ENCODE measurements around the gene ACBD5.
"Not testable (repeated sequence)": the region's sequence is repeated elsewhere in the genome, so short reads cannot be mapped to it uniquely, and the experiment has no call there.

ACBD5 gene

GRCh38 chr10:27241010-27241651, 534 bp upstream of the ACBD5 start:
- DNase-seq (peak; percentile 41), ATAC-seq (no peak)

- ATAC-seq, DNase-seq: not testable (repeated sequence)
Observed at GRCh38 chr10:27237531-27237930, 3.1 kb downstream of the ACBD5 start.

GRCh38 chr10:27236589-27237128, 3.9 kb downstream of the ACBD5 start:
- not testable (repeated sequence) for DNase-seq, ATAC-seq

GRCh38 chr10:27235706-27236105, 4.9 kb downstream of the ACBD5 start:
- no peak for ATAC-seq
- no peak for DNase-seq

- no peak for ATAC-seq
Observed at GRCh38 chr10:27230022-27230421, 10.6 kb downstream of the ACBD5 start.

GRCh38 chr10:27225642-27226257, 14.8 kb downstream of the ACBD5 start:
- no peak for DNase-seq
- no peak for ATAC-seq

More at GRCh38 chr10:27230022-27230421, 10.6 kb downstream of the ACBD5 start:
- no peak for DNase-seq

GRCh38 chr10:27225011-27225590, 15.5 kb downstream of the ACBD5 start:
- ATAC-seq (no peak), DNase-seq (no peak)

GRCh38 chr10:27223964-27224363, 16.6 kb downstream of the ACBD5 start:
- peak; percentile 47 for DNase-seq
- peak; percentile 46 for ATAC-seq

- DNase-seq = no peak
- no peak for ATAC-seq
Observed at GRCh38 chr10:27207350-27207749, 33.2 kb downstream of the ACBD5 start.

- ATAC-seq = no peak
- no peak for DNase-seq
Observed at GRCh38 chr10:27203806-27204205, 36.8 kb downstream of the ACBD5 start.

- ATAC-seq = no peak
Observed at GRCh38 chr10:27197980-27198620, 42.5 kb downstream of the ACBD5 start.

GRCh38 chr10:27192284-27192683, 48.3 kb downstream of the ACBD5 start:
- ATAC-seq (no peak), DNase-seq (no peak)

More at GRCh38 chr10:27197980-27198620, 42.5 kb downstream of the ACBD5 start:
- DNase-seq = no peak

- DNase-seq (no peak), ATAC-seq (no peak)
Observed at GRCh38 chr10:27190508-27190907, 50.1 kb downstream of the ACBD5 start.

- ATAC-seq (no peak), DNase-seq (no peak)
Observed at GRCh38 chr10:27188897-27189296, 51.7 kb downstream of the ACBD5 start.

- ATAC-seq (no peak), DNase-seq (no peak)
Observed at GRCh38 chr10:27188259-27188658, 52.3 kb downstream of the ACBD5 start.

- DNase-seq = no peak
- ATAC-seq = no peak
Observed at GRCh38 chr10:27169849-27170248, 70.7 kb downstream of the ACBD5 start.

GRCh38 chr10:27158421-27158820, 82.2 kb downstream of the ACBD5 start:
- DNase-seq = no peak
- ATAC-seq = no peak

- DNase-seq (no peak), ATAC-seq (no peak)
Observed at GRCh38 chr10:27157150-27157549, 83.4 kb downstream of the ACBD5 start.

- ATAC-seq, DNase-seq: not testable (repeated sequence)
Observed at GRCh38 chr10:27156566-27156965, 84.0 kb downstream of the ACBD5 start.

GRCh38 chr10:27155066-27155754, 85.4 kb downstream of the ACBD5 start, which contains the start of gene MASTL:
Gene MASTL (plus strand): TSS chr10:27155352. CDS start chr10:27155427, 75 bp downstream.
- ATAC-seq (peak; percentile 87), DNase-seq (peak; percentile 95)

GRCh38 chr10:27153845-27154193, 86.8 kb downstream of the ACBD5 start:
- no peak for ATAC-seq
- DNase-seq = peak; percentile 25

- ATAC-seq = no peak
- DNase-seq = no peak
Observed at GRCh38 chr10:27153329-27153728, 87.3 kb downstream of the ACBD5 start.
